Measurements from ENCODE around the gene TTN. TPM values are rescaled to one million over a fixed set of nuclear protein-coding genes. Genes with fewer than 3 reads are reported as not detected.

TTN gene
- total RNA-seq, 1 donor from 2014 or later: 3.8 TPM

DNA sequence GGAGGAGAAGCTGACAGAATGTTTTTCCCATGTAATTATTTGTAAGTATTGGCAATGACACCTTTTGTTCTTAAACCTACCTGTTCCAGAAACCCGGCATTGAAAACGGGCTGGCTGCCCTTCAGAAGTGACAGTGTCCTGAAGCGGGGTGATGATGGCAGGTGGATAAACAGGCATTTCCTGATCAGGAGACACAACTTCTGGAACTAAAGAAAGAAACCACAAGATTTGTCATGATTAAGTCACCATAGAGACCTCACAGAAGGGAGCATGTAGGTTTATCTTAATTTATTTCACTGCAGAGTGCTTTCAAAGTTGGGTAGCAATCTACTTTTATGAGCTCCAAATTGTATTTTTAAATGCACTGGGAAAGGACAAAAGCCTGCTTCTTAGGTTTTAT is 43.1 kb downstream of the TTN start:
- TF ChIP-seq, protein P1, sequence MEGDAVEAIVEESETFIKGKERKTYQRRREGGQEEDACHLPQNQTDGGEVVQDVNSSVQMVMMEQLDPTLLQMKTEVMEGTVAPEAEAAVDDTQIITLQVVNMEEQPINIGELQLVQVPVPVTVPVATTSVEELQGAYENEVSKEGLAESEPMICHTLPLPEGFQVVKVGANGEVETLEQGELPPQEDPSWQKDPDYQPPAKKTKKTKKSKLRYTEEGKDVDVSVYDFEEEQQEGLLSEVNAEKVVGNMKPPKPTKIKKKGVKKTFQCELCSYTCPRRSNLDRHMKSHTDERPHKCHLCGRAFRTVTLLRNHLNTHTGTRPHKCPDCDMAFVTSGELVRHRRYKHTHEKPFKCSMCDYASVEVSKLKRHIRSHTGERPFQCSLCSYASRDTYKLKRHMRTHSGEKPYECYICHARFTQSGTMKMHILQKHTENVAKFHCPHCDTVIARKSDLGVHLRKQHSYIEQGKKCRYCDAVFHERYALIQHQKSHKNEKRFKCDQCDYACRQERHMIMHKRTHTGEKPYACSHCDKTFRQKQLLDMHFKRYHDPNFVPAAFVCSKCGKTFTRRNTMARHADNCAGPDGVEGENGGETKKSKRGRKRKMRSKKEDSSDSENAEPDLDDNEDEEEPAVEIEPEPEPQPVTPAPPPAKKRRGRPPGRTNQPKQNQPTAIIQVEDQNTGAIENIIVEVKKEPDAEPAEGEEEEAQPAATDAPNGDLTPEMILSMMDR (IDR thresholded peaks at IDR 0.05; ENCODE audit: unreplicated experiment): no peak
- H3K27ac Mint-ChIP-seq (ENCODE audit: unreplicated experiment): no peak overlapping the region
- no peak overlapping the region for H3K4me3 Mint-ChIP-seq (ENCODE audit: unreplicated experiment)
- no peaks in the 10 kb centered on the region for H3K36me3 Mint-ChIP-seq (ENCODE audit: low read depth, unreplicated experiment)
- no peak for DNase-seq (ENCODE audit: low spot score)
- H3K9me3 Mint-ChIP-seq (ENCODE audit: unreplicated experiment): no peaks in the 10 kb centered on the region
- H3K27me3 Mint-ChIP-seq (ENCODE audit: unreplicated experiment): no peaks in the 10 kb centered on the region
- H3K4me1 Mint-ChIP-seq (ENCODE audit: unreplicated experiment): no peaks in the 10 kb centered on the region

DNA sequence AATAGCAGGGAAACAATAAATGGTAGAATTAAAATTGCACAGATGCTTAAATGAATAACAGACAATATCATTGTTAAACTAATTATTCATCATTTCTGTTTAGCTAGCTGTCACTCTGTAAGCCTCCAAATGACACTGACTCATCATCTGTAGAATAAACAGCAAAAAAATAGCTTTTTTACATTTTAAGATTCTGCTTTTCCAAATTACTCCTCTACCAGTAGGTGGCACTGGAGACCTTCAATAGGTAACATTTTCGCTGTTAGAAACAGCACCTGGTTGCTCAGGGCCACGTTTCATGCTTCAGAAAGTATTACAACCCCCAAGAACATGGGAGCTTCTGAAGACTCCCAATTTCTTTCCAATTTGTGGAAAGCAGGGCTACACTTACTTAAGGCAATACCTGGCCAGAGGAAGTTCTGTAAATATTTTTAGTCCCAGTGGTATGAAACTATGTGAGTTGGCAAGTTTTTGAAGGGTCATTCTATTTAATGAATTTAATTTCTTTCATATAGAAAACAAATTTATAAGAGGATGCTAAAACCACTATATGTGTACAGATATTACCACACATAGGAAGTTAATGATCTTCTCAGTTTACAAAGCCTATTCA is 45.4 kb downstream of the TTN start:
- Mint-ChIP-seq H3K9me3 (ENCODE audit: unreplicated experiment) (no peaks in the 10 kb centered on the region), H3K27ac (ENCODE audit: unreplicated experiment) (no peak overlapping the region), H3K4me1 (ENCODE audit: unreplicated experiment) (no peaks in the 10 kb centered on the region), H3K4me3 (ENCODE audit: unreplicated experiment) (no peak overlapping the region), H3K36me3 (ENCODE audit: low read depth, unreplicated experiment) (no peaks in the 10 kb centered on the region), H3K27me3 (ENCODE audit: unreplicated experiment) (no peaks in the 10 kb centered on the region)
- TF ChIP-seq, protein P1 (IDR thresholded peaks at IDR 0.05; ENCODE audit: unreplicated experiment): peak; percentile 77
- DNase-seq (ENCODE audit: low spot score): peak; percentile 28

DNA sequence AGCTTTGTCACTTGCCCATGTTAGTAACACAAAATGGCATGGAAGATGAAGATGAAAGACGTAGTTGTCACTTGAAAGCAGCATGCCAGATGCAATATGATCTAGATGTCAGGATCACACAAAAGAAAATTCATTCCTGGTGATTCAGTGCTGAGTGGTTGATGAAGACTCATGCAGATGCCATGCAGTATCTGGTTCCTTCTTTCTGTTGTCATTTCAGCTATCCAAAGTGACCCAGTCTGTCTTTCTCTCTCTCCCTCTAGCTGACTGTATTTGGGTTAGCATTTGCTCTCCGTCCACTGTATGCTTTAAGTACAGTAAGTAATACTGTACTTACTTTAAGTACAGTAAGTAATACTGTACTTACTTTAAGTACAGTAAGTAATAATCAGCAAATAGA is 50.4 kb downstream of the TTN start:
- TF ChIP-seq, protein P1 (IDR thresholded peaks at IDR 0.05; ENCODE audit: unreplicated experiment): no peak
- Mint-ChIP-seq H3K36me3 (ENCODE audit: low read depth, unreplicated experiment) (no peaks in the 10 kb centered on the region), H3K27ac (ENCODE audit: unreplicated experiment) (no peak overlapping the region), H3K4me3 (ENCODE audit: unreplicated experiment) (no peak overlapping the region), H3K27me3 (ENCODE audit: unreplicated experiment) (no peaks in the 10 kb centered on the region), H3K4me1 (ENCODE audit: unreplicated experiment) (no peaks in the 10 kb centered on the region), H3K9me3 (ENCODE audit: unreplicated experiment) (no peaks in the 10 kb centered on the region)
- no peak for DNase-seq (ENCODE audit: low spot score)

DNA sequence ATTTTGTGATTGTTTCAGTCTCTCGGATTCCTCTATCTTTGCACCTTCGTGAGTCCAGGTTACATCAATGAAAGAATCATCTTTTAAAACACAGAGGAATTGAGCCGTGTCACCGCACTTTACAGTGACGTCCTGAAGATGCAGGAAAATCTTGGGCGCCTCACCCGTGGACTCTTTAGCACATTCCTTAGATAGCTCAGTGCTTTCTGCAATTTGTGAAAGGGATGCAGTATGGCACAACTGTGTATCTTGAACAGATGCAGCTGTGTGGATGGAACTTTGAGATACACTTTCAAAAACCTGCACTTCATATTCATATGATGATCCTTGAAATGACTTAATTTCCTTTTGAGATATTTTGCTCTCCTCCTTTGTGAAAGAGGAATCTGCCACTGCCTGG is 50.9 kb downstream of the TTN start:
- no peak overlapping the region for H3K4me3 Mint-ChIP-seq (ENCODE audit: unreplicated experiment)
- H3K4me1 Mint-ChIP-seq (ENCODE audit: unreplicated experiment): no peaks in the 10 kb centered on the region
- H3K9me3 Mint-ChIP-seq (ENCODE audit: unreplicated experiment): no peaks in the 10 kb centered on the region
- TF ChIP-seq, protein P1 (IDR thresholded peaks at IDR 0.05; ENCODE audit: unreplicated experiment): no peak
- no peaks in the 10 kb centered on the region for H3K27me3 Mint-ChIP-seq (ENCODE audit: unreplicated experiment)
- no peak for DNase-seq (ENCODE audit: low spot score)
- H3K36me3 Mint-ChIP-seq (ENCODE audit: low read depth, unreplicated experiment): no peaks in the 10 kb centered on the region
- no peak overlapping the region for H3K27ac Mint-ChIP-seq (ENCODE audit: unreplicated experiment)

DNA sequence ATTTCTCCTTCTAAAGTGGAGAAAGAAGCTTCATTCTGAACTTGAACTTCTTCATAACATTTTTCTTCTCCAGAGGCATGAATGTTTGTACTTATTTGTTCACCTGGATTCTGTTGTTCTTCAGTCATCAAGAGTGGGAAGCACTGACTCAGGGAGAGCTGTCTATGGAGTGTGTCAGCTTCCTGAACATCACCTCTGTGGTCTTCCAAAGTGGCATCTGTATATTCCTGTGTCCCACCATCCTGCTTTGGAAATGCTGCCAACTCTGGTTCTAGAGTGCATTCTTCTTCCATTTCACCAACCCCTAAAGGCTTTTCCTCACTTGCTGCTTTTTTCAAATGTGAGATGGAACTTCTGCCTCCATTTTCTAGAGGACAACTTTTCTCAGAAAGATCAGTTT is 59.5 kb downstream of the TTN start:
- DNase-seq (ENCODE audit: low spot score): no peak
- TF ChIP-seq, protein P1 (IDR thresholded peaks at IDR 0.05; ENCODE audit: unreplicated experiment): no peak
- no peak overlapping the region for H3K27ac Mint-ChIP-seq (ENCODE audit: unreplicated experiment)
- no peaks in the 10 kb centered on the region for H3K4me1 Mint-ChIP-seq (ENCODE audit: unreplicated experiment)
- H3K4me3 Mint-ChIP-seq (ENCODE audit: unreplicated experiment): no peak overlapping the region
- no peaks in the 10 kb centered on the region for H3K36me3 Mint-ChIP-seq (ENCODE audit: low read depth, unreplicated experiment)
- H3K27me3 Mint-ChIP-seq (ENCODE audit: unreplicated experiment): no peaks in the 10 kb centered on the region
- no peaks in the 10 kb centered on the region for H3K9me3 Mint-ChIP-seq (ENCODE audit: unreplicated experiment)
